Upper lobe of left lung (tissue), 4 donors: ENCODE measurements around the gene RAB11FIP3.

Experiments used
- EP300 ChIP-seq, 4 donors: sonication (generic); formaldehyde crosslinking; IDR thresholded peaks; one replicate each; pipeline ENCODE4 v1.5.1; 2017; ENCODE audit warnings: antibody characterized with exemption in 4 of 4, control low read depth in 2 of 4
- POLR2A ChIP-seq, 4 donors: fragments of 450-650 bp; IDR thresholded peaks; one replicate each; pipeline ENCODE4 v1.5.1; 2016 to 2017; ENCODE audit warnings: antibody characterized with exemption in 4 of 4, mild to moderate bottlenecking in 2 of 4
- POLR2AphosphoS5 ChIP-seq, 2 donors: sonication (generic); formaldehyde crosslinking; IDR thresholded peaks; one replicate each; pipeline ENCODE4 v1.5.1; 2017; ENCODE audit warnings: antibody characterized with exemption in 2 of 2
- TF ChIP-seq, protein P1 (sequence below), 6 experiments: fragments of 450-650 bp in 4 of 6; fragments of 200-600 bp in 2 of 6; sonication (generic) in 2 of 6; IDR thresholded peaks; one replicate each; pipeline ENCODE4 v1.5.1; 2016 to 2019; ENCODE audit warnings: antibody characterized with exemption in 6 of 6

DNA sequence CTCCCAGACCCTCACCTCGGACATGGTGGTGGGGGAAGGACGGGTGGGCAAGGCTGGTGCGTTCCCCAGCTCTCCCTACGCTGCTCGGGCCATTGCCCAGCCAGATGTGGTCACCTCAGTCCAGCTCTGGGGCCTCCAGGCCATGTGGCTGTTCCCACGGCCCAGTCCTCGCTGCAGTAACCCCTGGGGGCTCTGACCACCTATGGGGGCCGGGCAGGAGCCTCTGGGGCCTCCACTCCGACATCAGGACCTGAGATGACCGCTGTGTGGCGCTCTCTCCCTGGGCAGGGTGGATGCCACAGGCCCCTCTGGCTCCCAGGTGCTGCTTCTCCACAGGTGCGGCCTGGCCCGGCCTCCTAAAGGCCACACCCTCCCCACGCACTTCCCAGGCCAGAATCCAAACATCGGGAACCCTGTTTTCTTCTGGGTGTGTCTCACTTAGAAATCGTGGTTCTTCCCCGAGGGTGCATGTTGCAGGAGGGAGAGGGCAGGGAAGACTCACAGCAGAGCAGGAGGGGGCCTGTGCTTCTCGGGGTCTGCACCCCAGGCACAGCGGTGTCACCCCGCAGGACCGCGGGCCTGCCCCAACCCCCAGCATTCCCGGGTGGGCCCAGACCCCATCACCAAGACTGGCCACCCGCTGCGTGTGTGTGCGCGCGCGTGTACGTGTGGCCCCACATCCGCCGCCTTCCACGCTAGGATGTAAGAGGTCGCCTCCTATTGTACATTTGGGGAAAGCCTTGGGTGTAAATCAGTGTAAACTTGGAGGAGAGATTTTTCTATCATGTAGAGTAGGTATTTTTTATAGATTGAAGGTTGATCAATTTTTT lies 96.1 kb downstream of the RAB11FIP3 start:
- no peak for TF ChIP-seq POLR2A (IDR thresholded peaks at IDR 0.05)
- TF ChIP-seq, protein P1, sequence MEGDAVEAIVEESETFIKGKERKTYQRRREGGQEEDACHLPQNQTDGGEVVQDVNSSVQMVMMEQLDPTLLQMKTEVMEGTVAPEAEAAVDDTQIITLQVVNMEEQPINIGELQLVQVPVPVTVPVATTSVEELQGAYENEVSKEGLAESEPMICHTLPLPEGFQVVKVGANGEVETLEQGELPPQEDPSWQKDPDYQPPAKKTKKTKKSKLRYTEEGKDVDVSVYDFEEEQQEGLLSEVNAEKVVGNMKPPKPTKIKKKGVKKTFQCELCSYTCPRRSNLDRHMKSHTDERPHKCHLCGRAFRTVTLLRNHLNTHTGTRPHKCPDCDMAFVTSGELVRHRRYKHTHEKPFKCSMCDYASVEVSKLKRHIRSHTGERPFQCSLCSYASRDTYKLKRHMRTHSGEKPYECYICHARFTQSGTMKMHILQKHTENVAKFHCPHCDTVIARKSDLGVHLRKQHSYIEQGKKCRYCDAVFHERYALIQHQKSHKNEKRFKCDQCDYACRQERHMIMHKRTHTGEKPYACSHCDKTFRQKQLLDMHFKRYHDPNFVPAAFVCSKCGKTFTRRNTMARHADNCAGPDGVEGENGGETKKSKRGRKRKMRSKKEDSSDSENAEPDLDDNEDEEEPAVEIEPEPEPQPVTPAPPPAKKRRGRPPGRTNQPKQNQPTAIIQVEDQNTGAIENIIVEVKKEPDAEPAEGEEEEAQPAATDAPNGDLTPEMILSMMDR (IDR thresholded peaks at IDR 0.05), result no peak
- TF ChIP-seq POLR2AphosphoS5 (IDR thresholded peaks at IDR 0.05), result no peak
- no peak for TF ChIP-seq EP300 (IDR thresholded peaks at IDR 0.05)
